ENCODE measurements around the gene MB21D2. TPM values are rescaled to one million over a fixed set of nuclear protein-coding genes. Genes with fewer than 3 reads are reported as not detected.

Gene MB21D2
- total and polyA plus RNA-seq, 7 donors, result 1.2 to 7.8 (median 5.8) TPM

GRCh38 chr3:192913540-192913939 lies 4.1 kb downstream of the MB21D2 start:
- 94 to 95% methylated on average over 4 of the region's 4 CpGs for WGBS, 2 donors
- Histone ChIP-seq H3K27me3 (no peaks in the 10 kb centered on the region), H3K27ac (no peak overlapping the region), H3K36me3 (no peaks in the 10 kb centered on the region), H3K9me3 (no peaks in the 10 kb centered on the region), H3K4me3 (no peak overlapping the region), H3K4me1 (peaks cover 0 to 27% (median 21%) of the 10 kb centered on the region in 4 donors)
- no peak for DNase-seq
- TF ChIP-seq POLR2AphosphoS5 (IDR thresholded peaks at IDR 0.05) (no peak), CTCF (IDR thresholded peaks at IDR 0.05) (no peak), EP300 (IDR thresholded peaks at IDR 0.05) (no peak), POLR2A (IDR thresholded peaks at IDR 0.05) (no peak)
- intact Hi-C loops (cut with DNase I), result no loop called here

GRCh38 chr3:192911293-192911692 lies 6.4 kb downstream of the MB21D2 start:
- Histone ChIP-seq H3K4me3 (no peak overlapping the region), H3K36me3 (no peaks in the 10 kb centered on the region), H3K9me3 (no peaks in the 10 kb centered on the region), H3K27ac (no peak overlapping the region), H3K4me1 (peaks cover 0 to 36% (median 27%) of the 10 kb centered on the region in 4 donors), H3K27me3 (no peaks in the 10 kb centered on the region)
- TF ChIP-seq POLR2A (IDR thresholded peaks at IDR 0.05) (no peak), EP300 (IDR thresholded peaks at IDR 0.05) (no peak), POLR2AphosphoS5 (IDR thresholded peaks at IDR 0.05) (no peak), CTCF (IDR thresholded peaks at IDR 0.05) (no peak)
- no peak for DNase-seq
- 88 to 91% methylated on average over 1 of the region's 1 CpG for WGBS, 2 donors
- intact Hi-C loops (cut with DNase I), result no loop called here

GRCh38 chr3:192907784-192908183 lies 9.9 kb downstream of the MB21D2 start:
- DNase-seq, result no peak
- Histone ChIP-seq H3K4me3 (no peak overlapping the region), H3K4me1 (peaks cover 0 to 30% (median 18%) of the 10 kb centered on the region in 4 donors), H3K27me3 (no peaks in the 10 kb centered on the region), H3K27ac (no peak overlapping the region), H3K36me3 (no peaks in the 10 kb centered on the region), H3K9me3 (no peaks in the 10 kb centered on the region)
- TF ChIP-seq POLR2A (IDR thresholded peaks at IDR 0.05) (no peak), POLR2AphosphoS5 (IDR thresholded peaks at IDR 0.05) (no peak), CTCF (IDR thresholded peaks at IDR 0.05) (no peak), EP300 (IDR thresholded peaks at IDR 0.05) (no peak)
- intact Hi-C loops (cut with DNase I), result no loop called here
- 62 to 70% methylated on average over 4 of the region's 4 CpGs for WGBS, 2 donors

GRCh38 chr3:192906940-192907339 lies 10.7 kb downstream of the MB21D2 start:
- H3K9me3 ChIP-seq, result no peaks in the 10 kb centered on the region
- H3K36me3 ChIP-seq, result no peaks in the 10 kb centered on the region
- 80 to 90% methylated on average over 1 of the region's 1 CpG for WGBS, 2 donors
- no peak for TF ChIP-seq CTCF (IDR thresholded peaks at IDR 0.05)
- TF ChIP-seq POLR2AphosphoS5 (IDR thresholded peaks at IDR 0.05), result peak in 2 of 4 donors; percentile 38 to 46
- TF ChIP-seq POLR2A (IDR thresholded peaks at IDR 0.05), result no peak
- no peak for DNase-seq
- no peaks in the 10 kb centered on the region for H3K27me3 ChIP-seq
- H3K27ac ChIP-seq, result peak overlapping the region in 1 of 4 donors; percentile 1
- H3K4me1 ChIP-seq, result peaks cover 0 to 35% (median 20%) of the 10 kb centered on the region in 4 donors
- H3K4me3 ChIP-seq, result no peak overlapping the region
- intact Hi-C loops (cut with DNase I), result no loop called here
